ENCODE data around the gene MICAL3. TPM values are rescaled to one million over a fixed set of nuclear protein-coding genes. Genes with fewer than 3 reads are reported as not detected.

The MICAL3 gene
- total and polyA plus RNA-seq, 2 of the 8 experiments (the other 6 are each of a cell fraction or from before 2014, with no cell fraction given): 8.3 to 41.8 TPM

- no peak overlapping the region for H3K4me2 ChIP-seq (ENCODE audit: insufficient read depth in 1 of 2, low read depth in 2 of 2, low read length in 2 of 2)
- H3K23ac ChIP-seq (ENCODE audit: insufficient read length): no peak overlapping the region
- H3K4me1 ChIP-seq (replicated peaks in 1 of 4; ENCODE audit: control insufficient read depth in 3 of 4, insufficient read depth in 4 of 4, low read length in 3 of 4): peaks cover 0 to 4% (median 2%) of the 10 kb centered on the region in 4 experiments; a peak in 6 of 7 replicates
- no peak overlapping the region for H4K5ac ChIP-seq (ENCODE audit: insufficient read length, low read depth, low read length)
- H3K36me3 ChIP-seq (ENCODE audit: control insufficient read depth in 2 of 4, insufficient read depth in 4 of 4, low read length in 3 of 4): no peaks in the 10 kb centered on the region
- ChIA-PET CTCF (ENCODE audit: partially characterized antibody) (interaction anchor here (0.8 to 2.1 kb wide), 2 partner anchors 69 to 132 kb away, joined by 3 to 6 read pairs; no protein-coding TSS in a partner anchor), POLR2A (ENCODE audit: partially characterized antibody) (interaction anchor here (0.9 kb wide), 1 partner anchor 12 kb away, joined by 4 read pairs; no protein-coding TSS in a partner anchor)
- no peak overlapping the region for H3K14ac ChIP-seq (ENCODE audit: insufficient read length)
- no peak overlapping the region for H2AK5ac ChIP-seq (ENCODE audit: low read depth, low read length)
- 89% methylated on average over 1 of the region's 1 CpG; no CpG with 5 or more reads in 1 of the 2 experiments for WGBS, 2 experiments (ENCODE audit: extremely low coverage in 1 of 2, insufficient coverage in 1 of 2, insufficient read length in 1 of 2, insufficient replicate concordance in 2 of 2, low coverage in 1 of 2, low lambda C conversion rate in 2 of 2, missing lambda C conversion rate in 1 of 2)
- DNase-seq (ENCODE audit: low read depth in 1 of 2, low spot score in 2 of 2) (no peak), FAIRE-seq (no peak)
- H3K9me3 ChIP-seq (ENCODE audit: insufficient read depth in 2 of 2, low read depth in 1 of 2, low read length in 1 of 2): no peaks in the 10 kb centered on the region
- H4K91ac ChIP-seq (replicated peaks; ENCODE audit: insufficient read length, low read length): no peak overlapping the region
- H3K79me1 ChIP-seq (ENCODE audit: low read depth, low read length): peaks cover 9% of the 10 kb centered on the region
- peaks cover 3 to 48% of the 10 kb centered on the region in 2 experiments; a peak in 3 of 4 replicates for H3K79me2 ChIP-seq (ENCODE audit: control insufficient read depth in 1 of 2, insufficient read depth in 2 of 2, low read length in 2 of 2)
- H3K18ac ChIP-seq (ENCODE audit: extremely low read depth, low read length): no peak overlapping the region
- H2BK5ac ChIP-seq (ENCODE audit: low read depth, low read length): no peak overlapping the region
- H2BK120ac ChIP-seq (replicated peaks; ENCODE audit: low read depth, low read length): no peak overlapping the region
- no peak overlapping the region for H3K56ac ChIP-seq (replicated peaks; ENCODE audit: insufficient read length, low read depth, low read length)
- H4K8ac ChIP-seq (ENCODE audit: extremely low read depth, insufficient read depth, low read length): no peak overlapping the region
- no peak overlapping the region for H3K4ac ChIP-seq (replicated peaks; ENCODE audit: insufficient read length, low read depth, low read length)
- H3K9ac ChIP-seq (replicated peaks in 1 of 4; ENCODE audit: extremely low read depth in 1 of 4, low read depth in 3 of 4, low read length in 3 of 4): no peak overlapping the region
- no peak overlapping the region for H2BK12ac ChIP-seq (ENCODE audit: low read depth, low read length)
- no peaks in the 10 kb centered on the region for H3K27me3 ChIP-seq (replicated peaks in 1 of 4; ENCODE audit: control insufficient read depth in 3 of 4, extremely low read depth in 1 of 4, insufficient read depth in 3 of 4, low read length in 3 of 4)
- H2BK20ac ChIP-seq (ENCODE audit: low read length): no peak overlapping the region
- H3K4me3 ChIP-seq (ENCODE audit: extremely low read depth in 1 of 4, insufficient read depth in 2 of 4, low read depth in 3 of 4, low read length in 4 of 4): no peak overlapping the region
- no peak overlapping the region for H2AFZ ChIP-seq (ENCODE audit: low read length)
- H3K23me2 ChIP-seq (ENCODE audit: low read depth, low read length): no peaks in the 10 kb centered on the region
- TF ChIP-seq ATF3 (IDR thresholded peaks at IDR 0.05; ENCODE audit: insufficient read depth, low read depth, low read length): no peak
- TF ChIP-seq KDM4A (IDR thresholded peaks at IDR 0.05; ENCODE audit: low read depth, low read length, severe bottlenecking): no peak
- TF ChIP-seq EGR1 (IDR thresholded peaks at IDR 0.05; ENCODE audit: borderline replicate concordance, low read depth, low read length): no peak
- H4K20me1 ChIP-seq (replicated peaks in 1 of 2; ENCODE audit: control insufficient read depth in 1 of 2, insufficient read depth in 2 of 2, low read length in 2 of 2): peaks cover 6 to 23% of the 10 kb centered on the region in 2 experiments
- no peak overlapping the region for H2BK15ac ChIP-seq (ENCODE audit: low read length)
- H3K27ac ChIP-seq (ENCODE audit: low read depth, low read length): no peak overlapping the region
These were observed 63.0 kb downstream of the MICAL3 start for GRCh38 chr22:17961446-17961729.
